HS-27A (cell line): ENCODE data around the gene SMIM34.

Experiments used
- DNase-seq: peaks from one replicate; pipeline ENCODE4 v3.0.0-alpha.2; 2012; ENCODE audit warnings: low read depth, missing footprints

SMIM34 gene

DNA sequence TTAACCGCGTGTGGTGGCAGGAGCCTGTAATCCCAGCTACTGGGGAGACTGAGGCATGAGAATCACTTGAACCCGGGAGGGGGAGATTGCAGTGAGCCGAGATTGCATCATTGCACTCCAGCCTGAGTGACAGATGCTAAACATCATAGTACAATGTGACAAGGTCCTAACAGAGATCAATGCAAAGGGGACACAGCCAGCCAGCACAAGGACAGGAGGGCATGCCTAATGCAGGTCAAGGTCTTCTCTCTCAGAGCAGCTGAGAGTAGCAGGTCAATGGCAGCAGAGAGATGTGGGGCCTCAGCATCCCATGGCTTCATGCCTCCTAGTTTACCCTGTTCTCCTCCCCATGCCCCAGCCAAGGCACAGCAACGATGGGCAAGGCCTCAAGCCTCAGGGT lies 51.4 kb downstream of the SMIM34 start:
- no peak for DNase-seq

DNA sequence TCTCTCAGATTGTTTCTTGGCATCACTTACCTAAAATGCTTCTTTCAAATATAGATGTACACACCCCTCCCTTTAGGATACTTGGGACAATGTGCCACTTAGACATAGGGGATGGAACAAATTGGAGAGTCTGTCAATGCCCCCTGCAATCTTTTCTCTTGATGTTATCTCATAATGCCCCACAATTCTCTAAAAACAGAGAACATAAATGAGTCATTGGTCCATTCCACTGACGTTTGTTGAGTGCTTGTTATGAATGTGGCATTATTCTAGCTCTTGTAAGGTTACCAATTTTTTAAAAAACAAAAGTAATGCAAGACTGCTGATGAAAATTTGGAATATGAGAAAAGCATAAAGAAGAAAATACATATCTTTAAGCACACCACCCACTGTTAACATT lies 54.0 kb downstream of the SMIM34 start:
- DNase-seq, result no peak
